Activated CD4-positive, alpha-beta T cell treated with anti-CD3 and anti-CD28 coated beads, Interleukin-10, Interleukin-2, amounts not matched to agents 100 ng/mL and 50 ng/mL, durations not matched to agents 16 hours and 8 hours (primary cell): Measurements from ENCODE around the gene IKZF1.
"Not testable (repeated sequence)": the region's sequence is repeated elsewhere in the genome, so short reads cannot be mapped to it uniquely, and the experiment has no call there.

Experiments
- DNase-seq: peaks from one replicate; pipeline ENCODE4 v3.0.0-alpha.2; 2020

Gene IKZF1

DNA sequence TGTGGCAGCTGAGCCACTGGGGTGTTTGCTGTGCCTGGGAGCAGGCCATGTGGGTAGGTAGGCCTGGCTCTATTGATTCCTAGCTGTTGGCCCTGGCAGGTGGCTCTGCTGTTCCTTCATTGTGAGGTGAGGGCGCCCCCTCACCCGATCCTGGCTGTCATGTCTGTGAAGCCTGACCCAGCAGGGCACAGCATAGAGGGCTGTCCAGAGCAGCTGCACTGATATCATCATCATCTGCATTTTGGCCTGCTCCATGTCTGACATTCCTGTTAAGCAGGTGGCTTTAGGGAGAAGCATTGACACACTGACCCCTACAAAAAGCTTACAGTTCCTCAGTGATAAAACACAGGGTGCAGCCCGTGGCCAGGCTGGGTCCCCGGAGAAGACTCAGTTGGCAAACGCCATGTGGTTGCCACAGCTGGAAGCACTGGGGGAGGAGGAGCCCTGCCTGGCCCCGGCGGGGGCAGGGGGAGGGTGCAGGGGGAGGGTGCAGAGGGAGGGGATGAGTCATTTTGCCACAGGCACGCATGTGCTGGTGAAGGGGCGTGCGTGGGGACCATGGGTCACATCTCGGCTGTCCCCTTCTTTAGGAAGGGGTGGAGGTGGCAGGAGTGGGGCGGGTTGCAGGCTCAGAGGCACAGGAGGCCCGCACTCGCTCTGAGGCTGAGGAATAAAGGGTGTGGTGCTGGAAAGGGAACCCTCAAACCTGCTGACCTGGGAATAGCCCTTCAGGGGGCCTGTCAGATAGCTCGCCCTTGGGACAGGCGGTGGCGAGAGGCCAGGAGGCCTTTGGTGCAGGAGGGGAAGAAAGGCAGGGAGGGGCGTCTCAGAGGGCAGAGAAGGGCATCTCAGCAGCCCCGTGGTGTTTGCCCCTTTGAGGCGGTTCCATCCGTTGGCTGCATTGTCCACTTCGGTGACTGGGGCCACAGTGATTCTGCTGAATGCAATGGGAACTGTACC, 31.6 kb downstream of the IKZF1 start:
- DNase-seq = peak; percentile 94

DNA sequence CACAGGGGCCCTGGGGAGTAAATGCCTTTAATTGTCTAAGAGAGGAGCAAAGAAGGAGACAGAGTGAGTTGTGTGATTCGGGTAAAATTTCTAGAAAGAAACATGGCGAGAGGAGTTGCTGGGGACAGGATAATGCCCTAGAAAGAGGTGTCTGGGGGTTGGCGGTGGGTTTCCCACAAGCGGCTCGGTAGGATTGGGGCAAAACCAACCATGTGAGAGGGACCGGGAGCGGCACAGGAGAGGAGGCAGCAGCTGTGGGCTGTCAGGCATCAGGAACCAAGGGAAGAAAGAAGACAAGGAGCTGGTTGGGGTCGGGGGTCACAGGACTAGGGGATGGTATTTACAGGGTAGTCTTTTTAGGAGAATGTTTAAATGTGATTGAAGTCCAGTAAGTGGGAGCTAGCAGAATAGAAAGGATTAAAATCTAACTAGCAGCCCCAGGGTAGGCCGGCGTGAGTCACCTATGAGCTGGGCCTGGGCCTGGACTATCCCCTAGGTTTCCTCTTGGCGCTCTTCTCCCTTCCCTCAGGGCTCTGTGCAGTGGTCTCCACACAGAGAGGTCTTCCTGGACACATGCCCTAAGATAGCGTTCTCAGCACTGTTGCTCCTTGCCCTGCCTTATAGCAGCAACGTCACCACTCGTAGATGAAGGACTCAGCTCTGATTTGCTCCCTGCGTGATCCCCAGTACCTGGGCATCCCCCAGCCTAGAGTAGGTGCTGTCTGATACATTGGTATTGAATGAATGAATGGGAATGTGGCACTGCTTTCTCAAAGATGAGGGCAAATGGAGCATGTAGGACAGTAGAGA, 32.6 kb downstream of the IKZF1 start:
- DNase-seq = peak; percentile 68

- DNase-seq = not testable (repeated sequence)
These were observed 35.0 kb downstream of the IKZF1 start for GRCh38 chr7:50339472-50339871.

GRCh38 chr7:50339990-50340500, 35.5 kb downstream of the IKZF1 start:
- DNase-seq = peak; percentile 89

DNA sequence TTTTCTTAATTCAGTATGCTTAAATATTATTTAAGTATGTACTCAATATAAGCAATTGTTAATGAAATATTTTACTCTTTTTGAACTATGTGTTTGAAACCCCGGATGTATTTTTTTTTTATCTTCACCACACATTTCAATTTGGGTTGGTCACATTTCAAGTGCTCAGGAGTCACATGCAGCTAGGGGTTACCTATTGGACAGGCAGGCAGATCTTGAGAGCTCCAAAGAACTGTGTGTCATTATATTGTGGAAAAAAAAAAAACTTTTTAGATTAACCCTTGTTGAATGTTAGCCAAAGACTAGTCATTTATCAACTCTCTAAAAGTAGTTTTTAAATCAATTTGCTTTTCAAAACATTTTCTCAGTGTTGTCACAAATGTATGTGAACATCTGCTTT, 37.2 kb downstream of the IKZF1 start:
- peak; percentile 65 for DNase-seq

GRCh38 chr7:50342616-50343114, 38.1 kb downstream of the IKZF1 start:
- peak; percentile 79 for DNase-seq

GRCh38 chr7:50346545-50347497, 42.3 kb downstream of the IKZF1 start:
- no peak for DNase-seq

GRCh38 chr7:50347693-50348092, 43.2 kb downstream of the IKZF1 start:
- peak; percentile 82 for DNase-seq

DNA sequence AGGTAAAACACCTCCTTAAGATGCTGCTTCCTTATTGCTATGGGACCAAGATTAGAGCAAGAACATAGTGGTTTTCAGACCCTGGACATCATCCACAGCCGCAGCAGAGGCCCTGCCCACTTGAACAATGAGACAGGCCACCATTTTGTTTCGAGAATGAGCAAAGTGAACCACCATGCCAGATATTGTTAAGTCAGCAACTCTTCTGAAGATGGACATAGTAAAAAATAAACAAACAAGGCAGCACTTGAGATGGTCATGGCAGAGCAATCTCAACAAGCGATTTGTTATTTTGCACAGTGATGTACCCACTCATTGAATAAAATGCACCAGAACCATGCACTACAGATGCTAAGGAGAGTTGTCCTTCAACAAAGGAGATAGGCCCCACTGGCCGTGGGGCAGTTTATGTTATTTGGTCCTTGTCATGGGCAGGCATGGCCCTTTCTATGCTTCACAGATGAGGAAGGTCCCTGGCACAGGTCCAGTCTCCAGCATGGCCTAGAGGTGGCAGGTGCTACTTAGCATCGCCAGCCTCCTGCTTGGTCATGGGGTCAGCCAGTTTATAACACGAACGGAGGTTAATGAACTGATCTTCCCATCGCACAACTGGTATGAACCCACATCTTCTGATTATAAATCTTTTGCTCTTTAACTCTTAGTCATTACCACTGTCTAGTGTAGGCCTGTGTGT, 44.1 kb downstream of the IKZF1 start:
- DNase-seq = no peak

GRCh38 chr7:50349399-50349798, 44.9 kb downstream of the IKZF1 start:
- DNase-seq = no peak

- DNase-seq = peak; percentile 97
These were observed 45.7 kb downstream of the IKZF1 start for GRCh38 chr7:50349963-50350944.

DNA sequence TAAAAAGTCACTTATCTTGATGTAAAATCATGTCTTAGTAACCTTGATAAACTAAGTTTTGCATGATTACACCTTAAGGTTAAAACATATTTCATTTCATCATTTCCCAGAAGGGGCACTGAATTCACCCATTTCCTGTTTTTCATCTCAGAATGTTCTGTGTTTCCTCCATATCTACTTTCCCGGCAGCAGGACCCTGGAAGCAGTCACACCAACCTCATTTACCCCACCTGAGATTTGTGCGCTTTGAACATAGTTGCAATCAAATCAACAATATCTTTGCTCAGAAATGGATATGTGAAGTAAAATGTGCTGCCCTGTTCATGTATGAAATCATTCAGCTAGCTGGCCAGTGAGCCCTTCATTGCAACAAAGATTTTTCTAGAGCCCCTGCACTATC, 46.8 kb downstream of the IKZF1 start:
- DNase-seq = peak; percentile 80

DNA sequence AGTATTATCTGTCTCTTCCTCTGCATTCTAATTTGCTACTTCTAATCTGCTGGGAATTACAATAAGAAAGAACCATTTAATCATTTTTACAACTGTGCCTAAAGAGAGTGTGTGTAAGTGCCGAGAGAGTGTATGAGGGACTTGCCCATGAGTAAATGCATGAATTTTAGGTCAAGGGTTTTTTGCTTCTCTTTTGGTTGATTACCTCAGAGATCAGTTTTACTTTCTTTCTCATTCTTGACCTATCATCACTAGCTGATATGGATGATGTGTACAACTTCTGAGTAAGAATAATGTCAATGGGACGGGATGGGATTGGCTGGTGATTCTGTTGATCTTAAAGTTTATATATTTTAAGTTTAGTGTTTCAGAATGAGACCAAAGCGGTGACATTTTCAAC, 47.8 kb downstream of the IKZF1 start:
- peak; percentile 93 for DNase-seq

GRCh38 chr7:50352751-50353150, 48.2 kb downstream of the IKZF1 start:
- no peak for DNase-seq

DNA sequence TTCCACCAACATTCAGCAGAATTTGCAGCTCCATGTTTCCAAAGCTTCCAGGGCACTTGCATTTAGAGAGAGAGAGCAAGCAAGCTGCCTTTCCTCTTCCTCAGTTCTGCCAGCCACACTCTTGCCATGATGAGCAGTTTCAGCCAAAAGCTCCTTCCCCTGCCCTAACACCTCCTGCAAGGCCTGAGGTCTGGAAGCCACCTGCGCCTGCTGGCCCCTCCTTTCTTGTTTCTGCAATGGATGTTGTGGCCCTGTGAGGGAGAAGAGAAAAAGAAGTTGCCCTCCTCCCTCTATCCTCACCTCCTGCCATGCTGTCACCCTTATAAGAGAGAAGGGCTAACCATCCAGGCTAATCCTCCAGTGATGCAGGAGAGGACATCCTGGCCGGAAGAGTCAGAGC, 48.7 kb downstream of the IKZF1 start:
- no peak for DNase-seq

DNA sequence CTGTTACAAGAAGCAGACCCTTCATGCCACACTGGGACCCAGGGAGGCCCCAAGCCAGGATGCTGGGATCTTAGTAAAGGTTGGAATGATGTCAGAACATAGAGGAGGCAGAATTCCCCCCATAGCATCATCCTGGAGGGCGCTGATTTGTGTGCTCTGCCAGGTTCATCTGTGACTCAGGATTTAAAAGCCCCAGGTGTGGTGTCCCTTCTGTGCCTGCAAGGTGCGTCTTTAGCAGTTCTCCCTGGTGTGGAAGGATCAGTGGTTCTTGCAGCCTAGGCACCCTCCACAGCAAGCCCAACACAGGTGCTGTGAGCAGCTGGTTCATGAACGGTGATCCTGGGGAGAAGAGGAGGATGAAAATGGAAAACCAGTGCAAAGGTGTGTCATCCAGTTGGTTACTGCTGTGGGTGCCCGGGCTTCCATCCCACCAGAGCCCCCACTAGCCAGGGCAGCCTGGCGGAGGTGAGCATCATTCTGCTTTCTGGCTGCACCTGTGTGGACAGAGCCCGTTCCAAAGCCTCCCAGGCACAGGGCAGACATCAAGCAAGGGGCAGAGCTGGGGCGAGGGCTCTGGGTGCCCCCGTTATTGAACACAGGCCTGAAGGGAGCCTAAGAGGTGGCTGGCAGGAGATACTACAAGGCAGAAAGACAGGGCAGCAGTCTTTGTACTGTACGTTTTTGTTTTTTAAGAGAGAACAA, 49.5 kb downstream of the IKZF1 start:
- DNase-seq = no peak

DNA sequence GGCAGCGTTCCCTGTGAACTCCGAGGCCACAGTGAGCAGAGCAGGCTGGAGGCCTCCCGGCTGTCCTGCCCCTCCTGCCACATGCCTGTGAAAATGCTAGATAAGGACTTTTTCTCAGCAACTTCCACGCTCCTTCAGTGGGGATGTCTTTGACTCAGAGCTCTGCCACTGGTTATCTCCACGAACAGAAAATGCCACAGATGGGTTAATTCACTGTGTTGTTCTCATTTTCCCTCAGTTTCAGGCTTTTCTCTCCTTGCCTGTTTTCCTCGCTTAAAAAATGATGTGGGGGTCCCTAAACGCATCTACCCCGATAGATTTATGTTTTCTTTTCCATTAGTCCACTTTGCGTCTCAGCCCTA, 51.3 kb downstream of the IKZF1 start:
- DNase-seq = no peak

- DNase-seq = no peak
These were observed 51.9 kb downstream of the IKZF1 start for GRCh38 chr7:50356212-50356944.

DNA sequence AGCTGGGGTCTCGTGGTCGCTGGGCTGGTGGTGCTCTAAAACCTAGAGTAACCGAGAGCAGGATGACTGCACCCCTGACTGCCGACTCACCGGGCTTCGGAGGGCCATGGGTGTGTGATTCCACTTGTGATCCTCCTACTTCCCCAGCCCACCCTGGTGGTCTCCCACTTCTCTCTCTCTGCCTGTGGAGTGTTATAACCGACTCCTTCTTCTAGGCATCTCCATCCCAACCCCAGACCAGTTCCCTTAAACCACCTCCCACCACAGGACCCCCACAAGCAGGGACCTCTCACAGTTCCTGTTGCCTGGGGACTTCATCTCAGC, 52.4 kb downstream of the IKZF1 start:
- DNase-seq = no peak
